AML-193 (cell line): Measurements from ENCODE around the gene IRGC.
A peak's percentile ranks its signal among the peaks of the same experiment; 100 is the strongest.

Experiments used
- DNase-seq, 2 experiments: peaks; one replicate each; lab custom pipeline; 2025; lab: John Stamatoyannopoulos, UW

IRGC gene

GRCh38 chr19:43691755-43692154 lies 24.1 kb upstream of the IRGC start:
- DNase-seq = no peak

GRCh38 chr19:43692385-43692784 lies 23.5 kb upstream of the IRGC start:
- no peak for DNase-seq

- DNase-seq = peak; percentile 20 to 37
Observed at GRCh38 chr19:43692877-43693276, 23.0 kb upstream of the IRGC start.

GRCh38 chr19:43694553-43694952 lies 21.3 kb upstream of the IRGC start:
- DNase-seq = no peak

- DNase-seq = peak; percentile 5 to 43
Observed at GRCh38 chr19:43695985-43696704, 19.7 kb upstream of the IRGC start.

- no peak for DNase-seq
Observed at GRCh38 chr19:43697295-43697694, 18.6 kb upstream of the IRGC start.

- DNase-seq = no peak
Observed at GRCh38 chr19:43699506-43700394, 16.1 kb upstream of the IRGC start.

- DNase-seq = no peak
Observed at GRCh38 chr19:43700395-43701000, 15.4 kb upstream of the IRGC start.

GRCh38 chr19:43704002-43704705 lies 11.7 kb upstream of the IRGC start:
- no peak for DNase-seq

- DNase-seq = no peak
Observed at GRCh38 chr19:43705729-43706128, 10.1 kb upstream of the IRGC start.

GRCh38 chr19:43707158-43707712 lies 8.6 kb upstream of the IRGC start:
- no peak for DNase-seq

- DNase-seq = no peak
Observed at GRCh38 chr19:43708716-43709115, 7.2 kb upstream of the IRGC start.

- DNase-seq = no peak
Observed at GRCh38 chr19:43711751-43712355, 4.0 kb upstream of the IRGC start.

GRCh38 chr19:43713208-43713607 lies 2.7 kb upstream of the IRGC start:
- no peak for DNase-seq

- DNase-seq = no peak
Observed at GRCh38 chr19:43718627-43719377, 2.9 kb downstream of the IRGC start.

GRCh38 chr19:43719378-43719868 lies 3.5 kb downstream of the IRGC start:
- no peak for DNase-seq

GRCh38 chr19:43719918-43720317 lies 4.0 kb downstream of the IRGC start:
- DNase-seq = no peak

- no peak for DNase-seq
Observed at GRCh38 chr19:43720936-43721335, 5.1 kb downstream of the IRGC start.

GRCh38 chr19:43721469-43722048 lies 5.7 kb downstream of the IRGC start:
- no peak for DNase-seq

- DNase-seq = no peak
Observed at GRCh38 chr19:43723588-43723987, 7.7 kb downstream of the IRGC start.
